GM21423 (cell line): ENCODE measurements around the gene ERAL1.
"Not testable (repeated sequence)": the region's sequence is repeated elsewhere in the genome, so short reads cannot be mapped to it uniquely, and the experiment has no call there.

Experiments
- ATAC-seq: cut with Tn5 transposase; IDR thresholded peaks from one replicate; pipeline ENCODE4 v1.9.1; 2021; ENCODE audit warnings: mild to moderate bottlenecking, moderate library complexity; ENCODE audit not compliant: unreplicated experiment

Gene ERAL1

GRCh38 chr17:28878158-28878910, 23.5 kb downstream of the ERAL1 start:
- no peak for ATAC-seq

DNA sequence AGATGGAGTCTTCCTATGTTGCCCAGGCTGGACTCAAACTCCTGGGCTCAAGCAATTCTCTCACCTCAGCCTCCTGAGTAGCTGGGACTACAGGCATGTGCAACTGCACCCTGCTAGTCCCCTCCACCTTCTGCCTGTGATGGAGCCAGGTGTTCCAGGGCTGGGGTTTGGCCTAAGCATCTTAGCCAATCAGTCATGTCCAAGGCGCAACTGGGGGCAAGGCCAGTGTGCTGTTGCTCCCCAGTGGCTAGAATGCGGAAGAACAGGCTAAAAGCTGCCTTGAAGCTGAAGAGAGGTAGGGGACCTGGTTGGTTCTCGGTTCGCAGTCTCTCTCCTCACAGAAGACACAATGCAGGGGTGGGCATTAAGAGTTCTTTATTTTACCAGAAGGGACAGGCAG, 24.2 kb downstream of the ERAL1 start:
- ATAC-seq, result no peak

- ATAC-seq, result no peak
Measured at GRCh38 chr17:28879886-28880571, 25.2 kb downstream of the ERAL1 start.

DNA sequence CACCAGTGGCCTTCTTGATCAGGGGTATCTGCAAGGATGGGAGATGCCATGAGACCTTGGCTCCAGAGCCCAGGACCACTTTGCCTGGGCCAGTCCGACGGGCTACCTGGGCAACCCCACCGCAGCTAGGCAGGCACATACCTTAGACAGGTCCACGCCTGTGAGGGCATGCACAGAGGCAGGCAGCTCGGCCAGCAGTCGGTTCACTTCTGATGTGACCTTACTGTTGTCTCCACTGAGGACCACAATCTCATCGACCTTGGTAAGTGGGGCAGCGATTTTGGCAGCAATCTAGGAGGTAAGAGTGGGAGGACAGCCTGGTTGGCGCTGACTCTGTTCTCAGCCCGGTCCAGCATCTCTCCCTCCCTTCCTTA, 25.7 kb downstream of the ERAL1 start:
- ATAC-seq, result no peak

- ATAC-seq, result no peak
Measured at GRCh38 chr17:28881533-28882056, 26.8 kb downstream of the ERAL1 start.

- ATAC-seq, result no peak
Measured at GRCh38 chr17:28882154-28882895, 27.5 kb downstream of the ERAL1 start.

DNA sequence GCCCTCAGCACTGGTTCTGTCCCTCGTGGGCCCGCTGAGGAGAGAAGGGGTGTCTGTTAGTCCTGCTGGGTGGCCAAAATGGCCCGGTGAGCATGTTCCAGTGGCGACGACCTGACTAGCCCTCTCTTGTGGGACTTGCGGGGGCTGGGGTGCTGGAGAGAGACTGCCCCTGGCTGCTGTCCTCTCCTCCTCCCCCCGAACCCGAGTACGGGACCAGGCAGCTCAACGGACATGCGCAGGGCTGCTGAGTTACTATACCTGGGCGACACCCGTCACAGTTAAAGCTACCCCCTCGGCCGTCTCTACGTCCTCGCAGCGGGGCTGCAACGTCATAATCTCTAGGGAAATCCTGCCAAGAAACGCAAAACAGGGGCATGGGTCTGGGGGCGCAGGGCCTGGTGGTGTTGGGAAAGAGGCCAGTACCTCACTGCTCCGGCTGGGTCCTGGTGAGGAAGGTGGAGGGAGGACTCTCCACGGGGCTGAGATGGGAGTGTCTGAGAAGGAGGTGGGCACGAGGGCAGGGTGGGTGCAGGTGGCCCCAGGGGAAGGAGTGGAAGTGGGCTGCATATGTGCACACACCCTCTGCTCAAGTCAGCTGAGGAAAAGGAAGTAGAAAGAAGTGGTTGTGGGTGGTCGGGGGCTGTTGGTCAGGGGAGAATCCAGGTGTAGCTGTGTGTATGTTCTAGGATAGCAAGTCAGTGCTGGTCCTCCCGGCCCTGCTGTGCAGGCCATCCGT, 29.3 kb downstream of the ERAL1 start:
- no peak for ATAC-seq

GRCh38 chr17:28885363-28885762, 30.5 kb downstream of the ERAL1 start:
- ATAC-seq, result no peak

DNA sequence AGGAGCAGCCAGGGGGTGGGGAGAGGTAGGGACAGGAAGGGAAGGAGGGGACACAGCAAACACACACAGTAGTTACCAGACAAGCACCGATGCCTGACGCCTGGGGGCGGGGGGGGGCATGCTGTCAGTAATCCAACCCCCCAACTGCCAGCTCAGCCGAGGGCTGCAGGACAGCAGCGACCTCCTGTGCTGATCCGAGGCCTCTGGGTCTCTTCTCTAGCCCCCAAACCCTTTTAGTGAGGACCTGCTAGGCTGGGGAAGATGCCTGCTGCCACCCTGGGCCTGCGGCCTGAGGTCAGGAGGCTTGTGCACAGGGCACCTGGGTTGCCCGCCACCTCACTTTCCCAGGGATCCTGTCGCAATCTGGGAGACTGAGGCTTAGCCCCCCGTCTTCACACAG, 31.1 kb downstream of the ERAL1 start:
- no peak for ATAC-seq

DNA sequence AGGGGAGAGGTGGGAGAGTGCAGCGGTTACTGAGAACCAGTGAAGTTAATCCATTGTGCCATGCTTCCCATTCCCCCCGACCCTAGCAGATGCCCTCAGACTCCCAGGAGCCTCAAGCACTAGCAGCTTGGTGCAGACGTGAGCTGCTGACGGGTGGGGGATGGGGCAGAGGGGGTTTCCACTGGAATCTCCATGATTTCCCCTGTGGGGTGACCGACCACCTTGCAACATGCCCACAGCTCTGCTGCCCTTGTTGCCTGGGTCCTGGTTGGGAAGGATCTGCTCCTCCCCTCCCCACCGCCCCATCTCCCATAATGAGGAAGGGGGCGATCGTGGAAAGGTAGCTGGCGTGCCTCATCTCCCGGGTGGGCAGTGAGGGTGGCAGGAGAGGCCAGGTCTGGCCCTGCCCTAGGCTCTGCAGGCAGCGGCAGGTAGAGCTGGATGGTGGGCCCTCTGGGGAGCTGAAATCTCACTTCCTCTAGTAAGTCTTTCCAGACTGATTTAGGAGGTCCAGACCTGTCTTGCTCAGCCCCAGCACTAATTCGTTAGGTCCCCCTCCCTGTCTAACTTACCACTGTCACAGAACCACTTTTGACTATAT, 33.2 kb downstream of the ERAL1 start:
- ATAC-seq, result no peak

DNA sequence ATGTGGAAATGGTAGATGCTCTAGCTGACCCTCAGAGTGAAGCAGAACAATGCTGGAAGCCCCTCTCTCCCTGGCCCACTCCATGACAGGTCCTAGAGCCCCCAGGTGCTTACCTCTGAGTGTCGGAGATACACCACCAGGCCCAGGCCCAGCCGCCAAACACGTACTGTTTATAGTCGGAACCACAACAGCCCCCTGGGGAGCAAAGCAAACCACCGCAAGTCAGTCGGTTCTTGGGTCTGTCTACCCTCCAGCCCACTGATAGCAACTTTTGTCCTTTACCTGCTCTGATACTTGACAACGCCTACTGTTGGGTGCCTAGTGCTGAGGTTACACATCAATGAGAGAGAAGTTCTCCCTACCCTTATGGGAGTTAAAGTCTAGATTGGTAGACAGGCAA, 34.0 kb downstream of the ERAL1 start:
- no peak for ATAC-seq

DNA sequence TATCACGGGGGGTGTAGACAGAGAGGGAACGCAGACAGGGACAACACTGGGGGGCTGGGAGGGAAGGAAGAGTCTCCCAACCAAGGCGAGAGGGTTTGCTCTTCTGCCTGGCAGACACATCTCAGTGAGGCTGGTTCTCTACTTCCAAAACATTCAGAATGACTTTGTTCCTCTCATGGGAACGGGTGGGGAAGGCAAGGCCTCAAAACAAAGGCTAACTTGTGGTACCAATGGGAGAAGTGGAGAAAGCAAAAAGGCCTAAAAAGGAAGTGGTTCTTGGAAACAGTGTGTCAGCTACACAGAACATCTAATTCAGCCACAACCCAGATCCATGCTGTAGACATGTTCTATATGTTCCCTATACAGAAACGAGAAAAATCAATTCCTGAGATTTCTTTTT, 35.2 kb downstream of the ERAL1 start:
- ATAC-seq, result no peak

GRCh38 chr17:28891201-28891600, 36.4 kb downstream of the ERAL1 start:
- ATAC-seq, result no peak

DNA sequence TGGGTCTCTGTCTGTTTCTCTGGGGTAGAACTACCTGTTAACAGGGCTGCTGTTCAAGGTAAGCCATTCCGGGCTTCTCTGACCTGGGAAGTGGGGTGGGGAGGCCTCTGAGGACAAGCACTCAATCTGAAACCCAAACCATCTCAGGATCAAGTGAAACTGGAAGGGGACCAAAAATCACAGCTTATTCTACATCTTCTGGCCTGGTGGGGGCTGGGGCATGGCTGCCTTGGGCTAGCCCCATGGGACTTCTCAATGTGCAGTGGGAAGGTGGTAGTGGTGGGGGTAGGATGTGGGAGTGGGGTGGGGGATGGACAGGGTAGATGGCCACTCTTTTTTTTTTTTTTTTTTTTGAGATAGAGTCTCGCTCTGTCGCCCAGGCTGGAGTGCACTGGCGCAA, 37.2 kb downstream of the ERAL1 start:
- ATAC-seq, result no peak

- not testable (repeated sequence) for ATAC-seq
Measured at GRCh38 chr17:28893248-28894183, 38.7 kb downstream of the ERAL1 start.

DNA sequence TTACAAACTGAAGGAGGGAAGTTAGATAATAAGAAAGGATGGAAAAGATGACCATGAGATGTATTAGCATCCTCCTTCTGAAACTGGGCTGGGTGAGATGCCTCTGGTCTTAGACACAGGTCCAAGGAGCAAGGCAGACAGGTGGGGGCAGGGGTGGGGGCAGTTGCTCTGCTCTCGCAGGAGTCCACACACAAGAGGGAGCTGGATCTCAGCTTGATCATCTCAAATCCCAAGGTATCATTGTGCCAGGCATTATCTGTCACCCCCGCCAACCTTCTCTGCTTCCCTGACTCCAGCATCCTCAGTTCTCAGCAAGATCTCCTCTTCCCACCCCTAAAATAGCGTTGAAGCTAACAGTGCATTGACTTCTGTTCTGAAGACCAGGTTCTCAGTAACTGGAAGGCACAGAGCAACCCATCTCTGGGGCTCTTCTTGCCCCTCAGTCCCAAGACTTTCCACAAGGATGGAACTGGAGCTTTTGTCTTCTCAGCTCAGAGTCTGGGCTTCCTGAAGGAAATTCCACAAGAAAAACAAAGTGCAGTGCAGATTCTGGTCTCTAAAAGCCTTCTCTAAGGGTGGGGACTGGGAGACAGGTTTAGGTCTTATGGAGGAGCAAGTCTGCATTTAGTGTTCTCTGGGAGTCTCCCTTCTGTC, 41.1 kb downstream of the ERAL1 start:
- ATAC-seq, result no peak

DNA sequence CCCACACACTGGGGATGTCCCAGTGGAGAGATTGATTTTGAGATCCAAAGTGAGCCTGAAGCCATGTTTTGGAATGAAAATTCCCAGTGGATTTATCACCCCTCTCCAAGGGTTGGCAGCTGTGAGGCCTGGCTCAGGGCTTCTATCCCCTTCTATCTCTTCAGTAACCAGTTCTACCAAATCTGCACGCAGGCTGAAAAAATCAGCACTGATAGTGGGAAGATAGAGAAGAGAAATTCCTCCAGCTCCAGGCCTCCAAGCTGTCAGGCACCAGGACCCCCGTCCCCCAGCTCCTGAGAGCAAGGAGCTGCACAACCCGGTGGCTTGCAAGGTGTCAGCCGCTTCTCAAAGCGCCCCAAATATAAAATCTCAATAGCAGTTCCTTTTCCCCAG, 41.7 kb downstream of the ERAL1 start:
- ATAC-seq, result no peak

GRCh38 chr17:28896884-28897768, 42.3 kb downstream of the ERAL1 start, which contains the start of gene FLOT2:
TSS of gene FLOT2 (minus strand) at chr17:28897733. CDS start at chr17:28897574, 159 bp downstream.
- ATAC-seq, result no peak
